K562 treated with DMSO at 1 percent for 4 hours (cell line): ENCODE results near the gene DLG5. TPM values are rescaled to one million over a fixed set of nuclear protein-coding genes. Genes with fewer than 3 reads are reported as not detected.

Experiments used
- total RNA-seq: library from RNA; unstranded; fragments of 300-600 nt; gene quantifications from 2 replicates; pipeline ENCODE4 v1.2.3, GENCODE V29; 2022; ENCODE audit not compliant: insufficient read depth

Gene DLG5
- 19.2 and 25.8 TPM in 2 replicates for total RNA-seq

DNA sequence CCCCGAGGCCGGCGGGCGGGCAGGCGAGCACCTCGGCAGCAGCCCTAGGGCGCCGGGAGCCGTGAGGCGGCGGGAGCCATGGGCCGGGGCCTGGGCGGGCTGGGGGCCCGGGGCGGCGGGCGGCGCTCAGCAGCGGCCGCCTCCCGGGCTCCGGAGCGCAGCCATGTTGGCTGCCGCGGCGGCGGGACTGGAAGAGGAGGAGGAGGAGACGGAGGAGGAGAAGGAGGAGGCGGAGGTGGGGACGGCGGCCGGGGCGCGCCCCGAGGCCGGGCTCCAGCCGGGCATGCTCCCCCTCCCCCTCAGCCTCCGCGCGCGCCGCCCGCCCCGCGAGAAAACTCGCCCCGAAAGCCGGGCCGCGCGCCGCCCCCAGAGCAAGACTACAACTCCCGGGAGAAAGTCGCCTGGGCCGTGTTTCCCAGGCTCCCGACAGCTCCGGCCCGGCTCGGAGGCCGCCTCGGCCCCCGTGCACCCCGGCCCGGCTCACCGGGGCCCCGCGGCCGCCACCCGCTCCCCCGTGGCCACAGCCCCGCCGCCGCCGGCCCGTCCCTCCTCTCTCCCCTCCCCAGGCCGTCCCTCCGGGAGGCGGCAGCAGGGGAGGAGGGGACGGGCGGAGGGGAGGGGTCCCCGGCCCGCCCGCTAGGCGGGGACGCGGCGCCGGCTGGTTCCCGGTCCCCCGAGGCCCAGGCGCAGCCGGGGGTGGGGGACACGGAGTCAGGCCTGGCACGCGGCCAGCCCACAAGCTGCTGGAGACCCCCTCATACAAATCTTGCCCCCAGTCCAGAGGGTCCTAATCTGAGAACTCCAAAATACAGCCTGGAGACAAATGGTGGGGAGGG lies at the start of gene DLG5:
TSS of gene DLG5 (minus strand) at position 190 of the 836 bp plus-strand sequence. CDS start 235 bp downstream, outside the sequence.

Other genes starting within 250 kb of the DLG5 start
- 12.7 and 14.8 TPM in 2 replicates for gene POLR3A, start 102.8 kb upstream of the DLG5 start, total RNA-seq
- gene RPS24, start 107.1 kb upstream of the DLG5 start, total RNA-seq, result 4,110 and 4,172 TPM in 2 replicates